Measurements from ENCODE around the gene EVA1A.

The EVA1A gene

GRCh38 chr2:75607400-75607798 is 46.7 kb upstream of the EVA1A start:
- H3K36me3 ChIP-seq (ENCODE audit: control insufficient read depth, insufficient read depth, low read length): no peaks in the 10 kb centered on the region
- TF ChIP-seq CTCF (IDR thresholded peaks at IDR 0.05; ENCODE audit: insufficient read depth, low read length, poor library complexity, severe bottlenecking): no peak
- no peaks in the 10 kb centered on the region; the same call in none of the 2 replicates for H3K27me3 ChIP-seq (replicated peaks; ENCODE audit: control insufficient read depth, insufficient read depth, low read length)
- DNase-seq (ENCODE audit: extremely low read depth, insufficient read length): no peak
- H3K4me3 ChIP-seq (replicated peaks; ENCODE audit: low read depth, low read length): no peak overlapping the region

- Histone ChIP-seq H3K27me3 (replicated peaks; ENCODE audit: control insufficient read depth, insufficient read depth, low read length) (no peaks in the 10 kb centered on the region; the same call in none of the 2 replicates), H3K4me3 (replicated peaks; ENCODE audit: low read depth, low read length) (no peak overlapping the region), H3K36me3 (ENCODE audit: control insufficient read depth, insufficient read depth, low read length) (no peaks in the 10 kb centered on the region)
- TF ChIP-seq CTCF (IDR thresholded peaks at IDR 0.05; ENCODE audit: insufficient read depth, low read length, poor library complexity, severe bottlenecking): no peak
- DNase-seq (ENCODE audit: extremely low read depth, insufficient read length): no peak
Observed at GRCh38 chr2:75606761-75607399, 46.1 kb upstream of the EVA1A start.

- Histone ChIP-seq H3K27me3 (replicated peaks; ENCODE audit: control insufficient read depth, insufficient read depth, low read length) (no peaks in the 10 kb centered on the region; the same call in none of the 2 replicates), H3K36me3 (ENCODE audit: control insufficient read depth, insufficient read depth, low read length) (no peaks in the 10 kb centered on the region), H3K4me3 (replicated peaks; ENCODE audit: low read depth, low read length) (no peak overlapping the region)
- TF ChIP-seq CTCF (IDR thresholded peaks at IDR 0.05; ENCODE audit: insufficient read depth, low read length, poor library complexity, severe bottlenecking): no peak
- no peak for DNase-seq (ENCODE audit: extremely low read depth, insufficient read length)
Observed at GRCh38 chr2:75605770-75606529, 45.2 kb upstream of the EVA1A start.

GRCh38 chr2:75604484-75604883 is 43.7 kb upstream of the EVA1A start:
- TF ChIP-seq CTCF (IDR thresholded peaks at IDR 0.05; ENCODE audit: insufficient read depth, low read length, poor library complexity, severe bottlenecking): no peak
- DNase-seq (ENCODE audit: extremely low read depth, insufficient read length): no peak
- H3K27me3 ChIP-seq (replicated peaks; ENCODE audit: control insufficient read depth, insufficient read depth, low read length): no peaks in the 10 kb centered on the region
- no peaks in the 10 kb centered on the region for H3K36me3 ChIP-seq (ENCODE audit: control insufficient read depth, insufficient read depth, low read length)
- no peak overlapping the region for H3K4me3 ChIP-seq (replicated peaks; ENCODE audit: low read depth, low read length)

GRCh38 chr2:75603477-75603876 is 42.7 kb upstream of the EVA1A start:
- H3K36me3 ChIP-seq (ENCODE audit: control insufficient read depth, insufficient read depth, low read length): no peaks in the 10 kb centered on the region
- H3K27me3 ChIP-seq (replicated peaks; ENCODE audit: control insufficient read depth, insufficient read depth, low read length): no peaks in the 10 kb centered on the region
- no peak overlapping the region for H3K4me3 ChIP-seq (replicated peaks; ENCODE audit: low read depth, low read length)
- no peak for TF ChIP-seq CTCF (IDR thresholded peaks at IDR 0.05; ENCODE audit: insufficient read depth, low read length, poor library complexity, severe bottlenecking)
- no peak for DNase-seq (ENCODE audit: extremely low read depth, insufficient read length)
